Mucosa of gallbladder (tissue), 1 donor: ENCODE data around the gene PIGQ. TPM values are rescaled to one million over a fixed set of nuclear protein-coding genes. Genes with fewer than 3 reads are reported as not detected.

ENCODE experiments used
- DNase-seq: peaks from one replicate; pipeline ENCODE4 v3.0.0-alpha.2; 2020; ENCODE audit warnings: low spot score
- total RNA-seq: library from RNA; stranded (reverse); gene quantifications from one replicate; pipeline ENCODE4 v1.2.1, GENCODE V29; 2021
- donor health status: DM: no; HTN: no; CAD: no.

PIGQ gene
- total RNA-seq, 1 donor from 2014 or later, result 117 TPM

DNA sequence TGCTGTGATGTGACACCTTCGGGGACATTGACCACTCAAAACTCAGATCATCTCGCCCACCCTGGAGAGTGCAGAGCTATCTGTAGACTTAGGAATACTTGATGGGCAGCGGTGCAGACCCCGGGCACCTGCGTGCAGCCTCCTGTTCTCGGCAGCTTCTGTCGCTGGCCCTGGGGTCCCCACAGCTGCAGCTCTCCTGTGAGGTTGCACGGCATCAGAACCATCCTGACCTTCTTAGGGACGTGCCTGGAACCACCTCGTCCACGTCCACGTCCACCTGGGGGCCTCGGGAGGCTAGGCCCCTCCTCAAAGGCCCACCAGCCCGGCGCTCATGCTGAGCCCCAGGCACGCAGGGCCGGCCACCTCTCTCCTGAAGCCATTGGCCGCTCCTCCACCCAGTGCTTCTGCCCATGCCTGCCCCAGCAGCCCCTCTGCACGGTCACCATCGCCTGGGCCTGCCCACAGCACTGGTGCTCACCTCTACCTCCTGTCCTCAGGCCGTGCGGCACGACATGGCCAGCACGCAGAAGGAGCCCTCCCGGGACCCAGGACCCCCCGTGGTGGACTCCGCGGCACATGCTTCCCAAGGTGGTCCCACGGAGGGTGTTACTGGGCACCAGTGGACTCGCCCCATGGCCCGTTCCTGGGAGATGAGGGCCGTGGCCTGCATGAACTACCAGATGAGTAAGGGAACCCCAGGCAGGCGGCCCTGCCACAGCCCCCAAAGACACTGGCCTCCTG lies 58.7 kb downstream of the PIGQ start:
- DNase-seq, result no peak

DNA sequence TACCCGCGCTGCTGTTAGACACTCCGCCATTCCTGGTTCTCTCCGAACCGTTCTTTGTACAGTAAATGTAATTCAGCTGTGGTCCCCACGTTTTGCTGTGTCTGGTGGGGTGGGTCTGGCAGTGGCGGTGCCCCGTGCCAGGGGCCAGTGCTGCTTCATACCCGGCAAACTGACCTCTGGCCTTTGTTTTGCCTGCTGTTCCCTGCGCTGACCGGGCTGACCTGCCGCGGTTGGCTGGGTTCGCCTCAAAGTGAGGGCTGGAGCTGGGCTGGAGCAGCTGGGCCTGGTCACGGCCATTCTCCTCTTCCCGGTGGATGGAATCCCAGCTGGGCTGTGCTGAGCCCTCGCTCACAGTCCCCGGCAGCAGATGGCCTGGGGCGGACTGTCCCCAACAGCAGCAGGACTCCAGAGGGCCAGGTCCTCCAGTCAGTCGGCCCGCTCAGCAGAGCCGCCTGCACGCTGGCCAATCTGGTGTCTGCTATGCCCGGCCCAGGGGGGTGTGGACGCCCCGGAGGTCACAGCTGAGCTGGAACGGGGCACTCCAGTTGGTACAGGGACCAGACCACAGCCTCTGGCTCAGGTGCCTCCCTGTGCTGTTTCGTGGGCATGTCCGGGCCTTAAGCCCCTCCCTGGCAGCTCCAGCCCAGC lies 59.5 kb downstream of the PIGQ start:
- no peak for DNase-seq

GRCh38 chr16:629833-630248 lies 60.1 kb downstream of the PIGQ start:
- DNase-seq, result no peak

DNA sequence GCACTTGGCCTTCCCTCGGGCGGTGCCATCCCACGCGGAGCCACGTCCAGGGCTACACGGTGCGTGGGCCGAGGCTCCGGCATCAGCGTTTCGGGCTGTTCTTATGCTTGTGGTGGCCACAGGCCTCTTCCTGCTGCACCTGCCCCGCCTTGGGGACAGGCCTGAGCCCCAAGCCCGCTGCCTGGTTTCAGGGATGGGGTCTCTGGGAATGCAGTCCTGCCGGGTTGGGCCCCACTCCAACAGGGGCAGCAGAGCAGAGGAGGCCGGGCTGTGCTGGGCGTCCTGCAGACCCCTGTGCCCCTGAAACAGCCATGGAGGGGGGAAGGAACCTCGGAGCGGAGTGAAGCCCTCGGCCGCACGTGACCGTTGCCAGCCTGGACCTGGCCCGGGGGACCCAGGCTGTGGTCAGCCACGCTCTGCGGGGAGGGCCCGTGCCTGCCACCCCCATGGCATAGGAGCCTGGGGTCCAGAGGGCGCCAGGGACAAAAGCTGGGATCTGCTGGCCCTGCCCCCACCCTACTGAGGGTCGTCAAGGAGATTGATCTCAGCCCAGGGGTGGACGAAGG lies 60.6 kb downstream of the PIGQ start:
- no peak for DNase-seq

- DNase-seq, result no peak
Measured at GRCh38 chr16:630815-631405, 61.1 kb downstream of the PIGQ start, which contains the start of gene WFIKKN1. WFIKKN1 (plus strand) TSS chr16:630985; CDS start chr16:631254, 269 bp downstream.

- DNase-seq, result no peak
Measured at GRCh38 chr16:631808-632358, 62.1 kb downstream of the PIGQ start.

DNA sequence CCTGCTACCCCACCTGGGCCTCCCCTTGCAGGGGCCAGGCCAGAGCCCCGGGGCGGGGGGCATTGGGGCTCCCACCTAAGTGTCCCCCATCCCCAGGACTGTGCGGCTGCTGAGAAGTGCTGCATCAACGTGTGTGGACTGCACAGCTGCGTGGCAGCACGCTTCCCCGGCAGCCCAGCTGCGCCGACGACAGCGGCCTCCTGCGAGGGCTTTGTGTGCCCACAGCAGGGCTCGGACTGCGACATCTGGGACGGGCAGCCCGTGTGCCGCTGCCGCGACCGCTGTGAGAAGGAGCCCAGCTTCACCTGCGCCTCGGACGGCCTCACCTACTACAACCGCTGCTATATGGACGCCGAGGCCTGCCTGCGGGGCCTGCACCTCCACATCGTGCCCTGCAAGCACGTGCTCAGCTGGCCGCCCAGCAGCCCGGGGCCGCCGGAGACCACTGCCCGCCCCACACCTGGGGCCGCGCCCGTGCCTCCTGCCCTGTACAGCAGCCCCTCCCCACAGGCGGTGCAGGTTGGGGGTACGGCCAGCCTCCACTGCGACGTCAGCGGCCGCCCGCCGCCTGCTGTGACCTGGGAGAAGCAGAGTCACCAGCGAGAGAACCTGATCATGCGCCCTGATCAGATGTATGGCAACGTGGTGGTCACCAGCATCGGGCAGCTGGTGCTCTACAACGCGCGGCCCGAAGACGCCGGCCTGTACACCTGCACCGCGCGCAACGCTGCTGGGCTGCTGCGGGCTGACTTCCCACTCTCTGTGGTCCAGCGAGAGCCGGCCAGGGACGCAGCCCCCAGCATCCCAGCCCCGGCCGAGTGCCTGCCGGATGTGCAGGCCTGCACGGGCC lies 62.9 kb downstream of the PIGQ start:
- no peak for DNase-seq

DNA sequence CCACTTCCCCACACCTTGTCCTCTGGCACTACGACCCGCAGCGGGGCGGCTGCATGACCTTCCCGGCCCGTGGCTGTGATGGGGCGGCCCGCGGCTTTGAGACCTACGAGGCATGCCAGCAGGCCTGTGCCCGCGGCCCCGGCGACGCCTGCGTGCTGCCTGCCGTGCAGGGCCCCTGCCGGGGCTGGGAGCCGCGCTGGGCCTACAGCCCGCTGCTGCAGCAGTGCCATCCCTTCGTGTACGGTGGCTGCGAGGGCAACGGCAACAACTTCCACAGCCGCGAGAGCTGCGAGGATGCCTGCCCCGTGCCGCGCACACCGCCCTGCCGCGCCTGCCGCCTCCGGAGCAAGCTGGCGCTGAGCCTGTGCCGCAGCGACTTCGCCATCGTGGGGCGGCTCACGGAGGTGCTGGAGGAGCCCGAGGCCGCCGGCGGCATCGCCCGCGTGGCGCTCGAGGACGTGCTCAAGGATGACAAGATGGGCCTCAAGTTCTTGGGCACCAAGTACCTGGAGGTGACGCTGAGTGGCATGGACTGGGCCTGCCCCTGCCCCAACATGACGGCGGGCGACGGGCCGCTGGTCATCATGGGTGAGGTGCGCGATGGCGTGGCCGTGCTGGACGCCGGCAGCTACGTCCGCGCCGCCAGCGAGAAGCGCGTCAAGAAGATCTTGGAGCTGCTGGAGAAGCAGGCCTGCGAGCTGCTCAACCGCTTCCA lies 63.7 kb downstream of the PIGQ start:
- no peak for DNase-seq

Other genes with a start within 250 kb of the PIGQ start
- gene AXIN1, start 217.2 kb upstream of the PIGQ start, total RNA-seq, result 29.2 TPM
- gene MRPL28, start 199.4 kb upstream of the PIGQ start, total RNA-seq, result 52.9 TPM
- 85.7 TPM for gene PGAP6, start 188.0 kb upstream of the PIGQ start, total RNA-seq
- 105 TPM for gene NME4, start 172.8 kb upstream of the PIGQ start, total RNA-seq
- gene DECR2, start 168.1 kb upstream of the PIGQ start, total RNA-seq, result 36.8 TPM
- gene RAB11FIP3, start 144.3 kb upstream of the PIGQ start, total RNA-seq, result 58.5 TPM
- 75.4 TPM for gene CAPN15, start 42.3 kb upstream of the PIGQ start, total RNA-seq
- not detected for gene PRR35, start 9.6 kb upstream of the PIGQ start, total RNA-seq
- gene NHLRC4, start 3.0 kb upstream of the PIGQ start, total RNA-seq, result 1.2 TPM
- 33.1 TPM for gene RAB40C, start 20.1 kb downstream of the PIGQ start, total RNA-seq
- gene WFIKKN1, start 61.0 kb downstream of the PIGQ start, total RNA-seq, result 1.7 TPM
- 69.3 TPM for gene METTL26, start 66.3 kb downstream of the PIGQ start, total RNA-seq
- gene MCRIP2, start 71.9 kb downstream of the PIGQ start, total RNA-seq, result 67.6 TPM
- 62.4 TPM for gene WDR90, start 79.4 kb downstream of the PIGQ start, total RNA-seq
- 125 TPM for gene RHOT2, start 98.2 kb downstream of the PIGQ start, total RNA-seq
- gene RHBDL1, start 105.7 kb downstream of the PIGQ start, total RNA-seq, result 5.5 TPM
- 125 TPM for gene STUB1, start 110.4 kb downstream of the PIGQ start, total RNA-seq
- gene JMJD8, start 114.4 kb downstream of the PIGQ start, total RNA-seq, result 66.7 TPM
- gene WDR24, start 120.4 kb downstream of the PIGQ start, total RNA-seq, result 14.8 TPM
- gene FBXL16, start 135.8 kb downstream of the PIGQ start, total RNA-seq, result 0.78 TPM
- 62.0 TPM for gene METRN, start 145.2 kb downstream of the PIGQ start, total RNA-seq
- gene ANTKMT, start 151.2 kb downstream of the PIGQ start, total RNA-seq, result 54.7 TPM
- gene CCDC78, start 156.5 kb downstream of the PIGQ start, total RNA-seq, result 3.3 TPM
- gene HAGHL, start 157.1 kb downstream of the PIGQ start, total RNA-seq, result 13.4 TPM
- 47.1 TPM for gene CIAO3, start 171.0 kb downstream of the PIGQ start, total RNA-seq
- gene MSLN, start 190.8 kb downstream of the PIGQ start, total RNA-seq, result 53.1 TPM
- gene RPUSD1, start 218.4 kb downstream of the PIGQ start, total RNA-seq, result 18.5 TPM
- gene CHTF18, start 218.7 kb downstream of the PIGQ start, total RNA-seq, result 17.3 TPM
- not detected for gene GNG13, start 230.8 kb downstream of the PIGQ start, total RNA-seq